Smooth muscle cell of trachea (primary cell): ENCODE results near the gene ABCA5. TPM values are rescaled to one million over a fixed set of nuclear protein-coding genes. Genes with fewer than 3 reads are reported as not detected.

Experiments
- total RNA-seq: library from RNA; depleted of rRNA; stranded (reverse); fragments of >200 nt; gene quantifications from 2 replicates; pipeline ENCODE4 v1.2.1, GENCODE V29; 2014

ABCA5 gene, protein sequence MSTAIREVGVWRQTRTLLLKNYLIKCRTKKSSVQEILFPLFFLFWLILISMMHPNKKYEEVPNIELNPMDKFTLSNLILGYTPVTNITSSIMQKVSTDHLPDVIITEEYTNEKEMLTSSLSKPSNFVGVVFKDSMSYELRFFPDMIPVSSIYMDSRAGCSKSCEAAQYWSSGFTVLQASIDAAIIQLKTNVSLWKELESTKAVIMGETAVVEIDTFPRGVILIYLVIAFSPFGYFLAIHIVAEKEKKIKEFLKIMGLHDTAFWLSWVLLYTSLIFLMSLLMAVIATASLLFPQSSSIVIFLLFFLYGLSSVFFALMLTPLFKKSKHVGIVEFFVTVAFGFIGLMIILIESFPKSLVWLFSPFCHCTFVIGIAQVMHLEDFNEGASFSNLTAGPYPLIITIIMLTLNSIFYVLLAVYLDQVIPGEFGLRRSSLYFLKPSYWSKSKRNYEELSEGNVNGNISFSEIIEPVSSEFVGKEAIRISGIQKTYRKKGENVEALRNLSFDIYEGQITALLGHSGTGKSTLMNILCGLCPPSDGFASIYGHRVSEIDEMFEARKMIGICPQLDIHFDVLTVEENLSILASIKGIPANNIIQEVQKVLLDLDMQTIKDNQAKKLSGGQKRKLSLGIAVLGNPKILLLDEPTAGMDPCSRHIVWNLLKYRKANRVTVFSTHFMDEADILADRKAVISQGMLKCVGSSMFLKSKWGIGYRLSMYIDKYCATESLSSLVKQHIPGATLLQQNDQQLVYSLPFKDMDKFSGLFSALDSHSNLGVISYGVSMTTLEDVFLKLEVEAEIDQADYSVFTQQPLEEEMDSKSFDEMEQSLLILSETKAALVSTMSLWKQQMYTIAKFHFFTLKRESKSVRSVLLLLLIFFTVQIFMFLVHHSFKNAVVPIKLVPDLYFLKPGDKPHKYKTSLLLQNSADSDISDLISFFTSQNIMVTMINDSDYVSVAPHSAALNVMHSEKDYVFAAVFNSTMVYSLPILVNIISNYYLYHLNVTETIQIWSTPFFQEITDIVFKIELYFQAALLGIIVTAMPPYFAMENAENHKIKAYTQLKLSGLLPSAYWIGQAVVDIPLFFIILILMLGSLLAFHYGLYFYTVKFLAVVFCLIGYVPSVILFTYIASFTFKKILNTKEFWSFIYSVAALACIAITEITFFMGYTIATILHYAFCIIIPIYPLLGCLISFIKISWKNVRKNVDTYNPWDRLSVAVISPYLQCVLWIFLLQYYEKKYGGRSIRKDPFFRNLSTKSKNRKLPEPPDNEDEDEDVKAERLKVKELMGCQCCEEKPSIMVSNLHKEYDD (N-terminal part only)
- total RNA-seq, result 17.5 and 17.7 TPM in 2 replicates

GRCh38 chr17:69327060-69327831, at the start of gene ABCA5:
Gene ABCA5 (minus strand): TSS chr17:69327133. CDS start chr17:69314415, 12,718 bp downstream.

GRCh38 chr17:69228576-69228975, 98.4 kb downstream of the ABCA5 start, which contains the start of gene ABCA10:
Gene ABCA10 (minus strand): TSS chr17:69228824. CDS start chr17:69225358, 3,466 bp downstream.

Other genes starting within 250 kb of the ABCA5 start
- gene ABCA6, start 185.2 kb downstream of the ABCA5 start, total RNA-seq, result 21.3 and 37.1 TPM in 2 replicates
- 2.8 and 4.7 TPM in 2 replicates for gene ABCA10, start 98.3 kb downstream of the ABCA5 start, total RNA-seq
- gene MAP2K6, start 87.6 kb upstream of the ABCA5 start, total RNA-seq, result 5.7 and 8.1 TPM in 2 replicates